ENCODE data around the gene VWA7.

VWA7 gene

GRCh38 chr6:31776485-31776988 is 591 bp downstream of the VWA7 start:
- peaks cover 16% of the 10 kb centered on the region for H3K4me1 ChIP-seq (ENCODE audit: insufficient read depth, low read length)
- H3K27me3 ChIP-seq (ENCODE audit: insufficient read depth, low read length, poor library complexity): no peaks in the 10 kb centered on the region
- H2AFZ ChIP-seq (ENCODE audit: low read depth, low read length): no peak overlapping the region
- no peak overlapping the region for H3K4me2 ChIP-seq (ENCODE audit: insufficient read depth, low read length)
- no peaks in the 10 kb centered on the region for H3K79me2 ChIP-seq (ENCODE audit: insufficient read depth, low read length)
- H3K9me3 ChIP-seq (ENCODE audit: insufficient read depth, low read length, severe bottlenecking): no peaks in the 10 kb centered on the region
- TF ChIP-seq CTCF (IDR thresholded peaks at IDR 0.05; ENCODE audit: borderline replicate concordance, extremely low read depth, low read length, poor library complexity, severe bottlenecking): no peak
- no peak overlapping the region for H3K27ac ChIP-seq (ENCODE audit: low read length)
- peaks cover 5% of the 10 kb centered on the region; the same call in 1 of the 2 replicates for H4K20me1 ChIP-seq (ENCODE audit: insufficient read depth, low read length)
- no peak for DNase-seq
- no peak overlapping the region for H3K9ac ChIP-seq (ENCODE audit: low read depth, low read length)
- peak; percentile 3; the same call in 1 of the 3 replicates for ATAC-seq (ENCODE audit: insufficient read depth, low read depth)
- no peak overlapping the region for H3K4me3 ChIP-seq (ENCODE audit: low read depth in 1 of 2, low read length in 2 of 2)
- peaks cover 41% of the 10 kb centered on the region for H3K36me3 ChIP-seq (ENCODE audit: insufficient read depth, low read length)

GRCh38 chr6:31775633-31776484 is 1.3 kb downstream of the VWA7 start:
- 0 out of 3 replicates have a peak, but pooled peaks have one; percentile 1 for ATAC-seq (ENCODE audit: insufficient read depth, low read depth)
- Histone ChIP-seq H3K4me3 (ENCODE audit: low read depth in 1 of 2, low read length in 2 of 2) (no peak overlapping the region), H2AFZ (ENCODE audit: low read depth, low read length) (no peak overlapping the region), H3K36me3 (ENCODE audit: insufficient read depth, low read length) (peaks cover 35% of the 10 kb centered on the region), H3K27ac (ENCODE audit: low read length) (no peak overlapping the region), H4K20me1 (ENCODE audit: insufficient read depth, low read length) (peaks cover 5% of the 10 kb centered on the region; the same call in 1 of the 2 replicates), H3K4me2 (ENCODE audit: insufficient read depth, low read length) (no peak overlapping the region), H3K9me3 (ENCODE audit: insufficient read depth, low read length, severe bottlenecking) (no peaks in the 10 kb centered on the region), H3K27me3 (ENCODE audit: insufficient read depth, low read length, poor library complexity) (no peaks in the 10 kb centered on the region), H3K79me2 (ENCODE audit: insufficient read depth, low read length) (no peaks in the 10 kb centered on the region), H3K9ac (ENCODE audit: low read depth, low read length) (no peak overlapping the region), H3K4me1 (ENCODE audit: insufficient read depth, low read length) (peaks cover 16% of the 10 kb centered on the region)
- DNase-seq: no peak
- TF ChIP-seq CTCF (IDR thresholded peaks at IDR 0.05; ENCODE audit: borderline replicate concordance, extremely low read depth, low read length, poor library complexity, severe bottlenecking) (no peak), EZH2 (IDR thresholded peaks at IDR 0.05; ENCODE audit: borderline replicate concordance, low read depth, low read length, severe bottlenecking) (no peak)

- Histone ChIP-seq H3K4me2 (ENCODE audit: insufficient read depth, low read length) (no peak overlapping the region), H3K4me1 (ENCODE audit: insufficient read depth, low read length) (peaks cover 16% of the 10 kb centered on the region), H3K79me2 (ENCODE audit: insufficient read depth, low read length) (no peaks in the 10 kb centered on the region), H3K36me3 (ENCODE audit: insufficient read depth, low read length) (peaks cover 28% of the 10 kb centered on the region), H3K9ac (ENCODE audit: low read depth, low read length) (no peak overlapping the region), H3K9me3 (ENCODE audit: insufficient read depth, low read length, severe bottlenecking) (no peaks in the 10 kb centered on the region), H3K4me3 (ENCODE audit: low read depth in 1 of 2, low read length in 2 of 2) (no peak overlapping the region), H3K27ac (ENCODE audit: low read length) (no peak overlapping the region), H2AFZ (ENCODE audit: low read depth, low read length) (no peak overlapping the region), H4K20me1 (ENCODE audit: insufficient read depth, low read length) (peaks cover 2% of the 10 kb centered on the region; the same call in 1 of the 2 replicates), H3K27me3 (ENCODE audit: insufficient read depth, low read length, poor library complexity) (no peaks in the 10 kb centered on the region)
- no peak for ATAC-seq (ENCODE audit: insufficient read depth, low read depth)
- no peak for DNase-seq
- TF ChIP-seq EZH2 (IDR thresholded peaks at IDR 0.05; ENCODE audit: borderline replicate concordance, low read depth, low read length, severe bottlenecking) (no peak), CTCF (IDR thresholded peaks at IDR 0.05; ENCODE audit: borderline replicate concordance, extremely low read depth, low read length, poor library complexity, severe bottlenecking) (no peak)
These were observed 1.9 kb downstream of the VWA7 start for GRCh38 chr6:31775184-31775583.

All from DND-41 (cell line).